Mesodermal cell (in vitro differentiated cells): Measurements from ENCODE around the gene FUT2.

Source experiments
- H3K27ac ChIP-seq: 2 replicates; pipeline ENCODE4 v1.7.0; 2013; ENCODE audit warnings: mild to moderate bottlenecking, low read depth, low read length, moderate library complexity; ENCODE audit not compliant: severe bottlenecking
- H3K36me3 ChIP-seq: 2 replicates; pipeline ENCODE4 v1.7.1; 2013; ENCODE audit warnings: mild to moderate bottlenecking, low read length, moderate library complexity; ENCODE audit not compliant: control insufficient read depth, insufficient read depth
- H3K4me1 ChIP-seq: one replicate; pipeline ENCODE4 v1.7.1; 2013; ENCODE audit warnings: mild to moderate bottlenecking, low read length; ENCODE audit not compliant: insufficient read depth, control insufficient read depth, poor library complexity, severe bottlenecking
- H3K4me3 ChIP-seq: 2 replicates; pipeline ENCODE4 v1.7.0; 2013; ENCODE audit warnings: low read length, control low read depth, mild to moderate bottlenecking; ENCODE audit not compliant: insufficient read depth, poor library complexity, severe bottlenecking; ENCODE audit errors: extremely low read depth
- H3K9me3 ChIP-seq: 2 replicates; pipeline ENCODE4 v1.7.1; 2013; ENCODE audit warnings: mild to moderate bottlenecking, low read length, moderate library complexity; ENCODE audit not compliant: control insufficient read depth
- whole genome bisulfite sequencing, 2 experiments: methylation state at CpG; one replicate each; pipeline ENCODE4 v1.1.5; 2013; ENCODE audit warnings: missing lambda C conversion rate in 2 of 2; ENCODE audit not compliant: insufficient coverage in 2 of 2; 5-methylcytosine and 5-hydroxymethylcytosine counted together

FUT2 gene

DNA sequence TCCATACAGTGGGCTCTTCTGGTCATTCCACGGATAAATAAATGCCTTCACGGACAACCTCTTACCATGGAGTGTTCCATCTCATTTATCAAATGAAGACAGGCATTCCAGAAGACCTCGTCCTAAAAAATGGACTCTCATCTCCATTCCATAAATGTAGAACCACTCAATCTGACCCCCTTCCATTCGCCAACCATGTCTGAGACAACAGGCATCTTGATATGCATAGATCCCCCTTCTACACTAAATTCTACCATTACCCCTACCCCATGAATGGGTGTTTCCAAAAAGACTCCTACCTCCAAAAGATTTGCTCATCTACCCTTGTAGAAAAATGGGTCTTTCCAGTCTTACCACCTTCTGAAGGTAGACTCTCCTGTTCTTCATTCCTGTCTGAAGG lies 35.7 kb downstream of the FUT2 start:
- Histone ChIP-seq H3K4me1 (no peaks in the 10 kb centered on the region), H3K36me3 (peaks cover 12% of the 10 kb centered on the region), H3K4me3 (no peak overlapping the region), H3K27ac (no peak overlapping the region), H3K9me3 (no peaks in the 10 kb centered on the region)
- WGBS, 2 experiments = 81 to 95% methylated on average over 4 of the region's 4 CpGs

DNA sequence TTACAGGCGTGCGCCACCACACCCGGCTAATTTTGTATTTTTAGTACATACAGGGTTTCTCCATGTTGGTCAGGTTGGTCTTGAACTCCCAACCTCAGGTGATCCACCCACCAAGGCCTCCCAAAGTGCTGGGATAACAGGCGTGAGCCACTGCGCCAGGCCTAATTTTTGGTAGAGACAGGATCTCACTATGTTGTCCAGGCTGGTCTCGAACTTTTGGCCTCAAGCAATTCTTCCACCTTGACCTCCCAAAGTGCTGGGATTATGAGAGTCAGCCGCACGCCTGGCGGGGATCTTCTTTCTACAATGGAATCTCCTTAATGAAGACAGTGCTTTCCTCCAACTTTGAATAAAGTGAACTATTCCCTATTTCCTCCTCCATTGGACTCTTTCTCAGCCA lies 38.9 kb downstream of the FUT2 start:
- WGBS, 2 experiments = 89 to 95% methylated on average over 7 to 9 of the region's 9 CpGs
- no peaks in the 10 kb centered on the region for H3K9me3 ChIP-seq
- peaks cover 7% of the 10 kb centered on the region for H3K36me3 ChIP-seq
- no peak overlapping the region for H3K27ac ChIP-seq
- peak overlapping the region; percentile 52 for H3K4me3 ChIP-seq
- H3K4me1 ChIP-seq = no peaks in the 10 kb centered on the region

DNA sequence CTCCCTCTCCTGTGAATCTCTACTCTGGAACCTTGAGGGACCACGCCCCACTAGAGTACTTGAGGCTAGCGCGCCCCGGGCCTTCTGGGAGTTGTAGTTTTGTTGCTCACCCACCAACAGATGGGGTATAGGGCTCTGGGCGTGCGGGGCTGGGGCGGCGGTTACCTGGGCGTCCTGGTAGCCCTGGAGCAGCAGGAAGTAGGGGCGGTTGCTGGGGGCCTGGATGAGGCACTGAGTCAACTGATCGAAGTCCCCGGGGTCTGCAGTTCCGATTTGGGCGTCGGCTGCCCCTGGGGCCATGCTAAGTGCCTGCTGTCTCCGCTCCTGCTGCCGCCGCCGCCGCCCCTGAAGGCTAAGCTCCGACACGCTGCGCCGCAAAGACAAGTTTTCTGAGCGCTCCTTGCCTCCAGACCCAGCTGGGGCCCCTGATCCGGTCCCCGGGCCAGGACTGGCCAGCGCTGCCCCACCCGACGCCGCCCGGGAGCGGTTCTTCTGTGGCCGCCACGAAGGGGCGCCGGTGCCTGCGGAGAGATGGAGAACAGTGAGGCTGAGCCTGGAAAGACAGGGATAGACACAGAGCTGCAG lies 39.4 kb downstream of the FUT2 start:
- peak overlapping the region; percentile 52 for H3K4me3 ChIP-seq
- H3K9me3 ChIP-seq = no peaks in the 10 kb centered on the region
- H3K36me3 ChIP-seq = peaks cover 7% of the 10 kb centered on the region
- WGBS, 2 experiments = 10 to 14% methylated on average over 28 to 34 of the region's 38 CpGs
- no peaks in the 10 kb centered on the region for H3K4me1 ChIP-seq
- peak overlapping the region; percentile 16 for H3K27ac ChIP-seq

DNA sequence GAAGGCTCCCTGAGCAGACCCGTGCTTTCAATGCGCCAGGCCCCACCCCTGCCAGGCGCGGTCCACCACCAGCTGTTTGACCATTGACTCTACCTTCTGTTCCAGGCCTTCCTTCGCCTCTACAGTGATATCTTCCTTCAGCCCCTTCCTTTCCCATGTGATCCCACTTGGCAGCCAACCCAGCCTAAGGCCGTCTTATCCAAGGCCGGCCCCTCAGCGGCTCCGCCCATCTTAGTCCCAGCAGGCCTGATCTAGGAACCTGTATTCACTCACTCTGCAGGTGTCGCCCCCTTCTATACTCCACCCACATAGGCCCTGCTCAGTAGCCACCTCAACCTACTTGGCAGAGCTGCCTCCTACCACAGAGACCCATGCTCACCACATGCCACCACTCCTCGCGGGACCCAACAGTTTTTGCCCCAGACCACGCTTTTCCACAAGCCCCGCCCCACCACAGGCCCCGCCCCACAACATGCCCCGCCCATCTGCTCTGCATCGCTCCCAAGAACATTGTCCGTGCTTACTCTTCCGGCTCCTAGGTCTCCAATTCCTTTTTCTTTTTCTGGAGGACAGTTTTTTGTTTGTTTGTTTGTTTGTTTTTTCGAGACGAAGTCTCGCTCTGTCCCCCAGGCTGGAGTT lies 41.7 kb downstream of the FUT2 start:
- no peak overlapping the region for H3K4me3 ChIP-seq
- WGBS, 2 experiments = 81 to 90% methylated on average over 17 to 18 of the region's 22 CpGs

DNA sequence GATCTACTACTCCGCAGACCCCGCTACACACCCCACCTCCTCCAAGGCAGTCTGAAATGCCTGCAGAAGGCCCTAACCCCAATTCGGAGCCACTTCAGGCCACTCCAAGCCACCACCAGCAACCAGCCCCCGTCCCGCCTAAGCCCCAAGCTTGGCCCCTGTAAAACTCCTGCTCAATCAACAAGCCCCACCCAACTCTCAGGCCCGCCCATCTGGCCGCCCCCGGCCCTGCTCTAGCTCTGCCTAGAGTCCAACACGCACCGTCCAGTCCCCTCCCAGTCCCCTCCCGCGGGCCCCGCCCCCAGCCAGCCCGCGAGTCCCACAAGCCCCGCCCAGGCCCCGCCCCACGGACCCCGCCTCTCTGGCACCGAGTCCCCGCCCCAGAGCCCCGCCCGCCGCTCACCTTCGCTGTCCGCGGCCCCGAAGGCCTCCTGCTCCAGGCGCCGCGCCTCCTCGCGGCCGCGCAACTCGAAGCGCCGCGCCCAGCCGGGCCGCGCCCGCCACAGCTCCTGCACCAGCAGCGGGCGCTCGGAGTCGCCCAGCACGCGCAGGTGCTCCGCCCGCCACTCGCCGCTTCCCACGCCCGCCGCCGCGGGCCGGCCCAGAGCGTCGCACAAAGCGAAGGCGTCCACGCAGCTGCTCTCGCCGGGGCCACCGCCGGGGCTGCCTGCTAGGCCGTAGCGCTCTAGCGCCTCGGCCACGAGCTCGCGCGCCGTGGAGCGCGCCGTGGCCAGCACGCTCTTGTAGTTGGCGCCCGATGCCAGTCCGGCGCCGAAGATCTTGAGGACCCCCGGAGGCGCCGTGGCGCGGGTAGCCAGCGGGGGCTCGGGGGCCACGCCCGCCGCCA lies 43.0 kb downstream of the FUT2 start:
- H3K36me3 ChIP-seq = no peaks in the 10 kb centered on the region
- H3K9me3 ChIP-seq = no peaks in the 10 kb centered on the region
- H3K4me1 ChIP-seq = no peaks in the 10 kb centered on the region
- no peak overlapping the region for H3K27ac ChIP-seq
- 2% methylated on average over 59 to 77 of the region's 96 CpGs for WGBS, 2 experiments
- H3K4me3 ChIP-seq = peak overlapping the region; percentile 49

More for the DNA sequence above, 41.7 kb downstream of the FUT2 start:
- Histone ChIP-seq H3K36me3 (peaks cover 2% of the 10 kb centered on the region), H3K9me3 (no peaks in the 10 kb centered on the region), H3K27ac (no peak overlapping the region), H3K4me1 (no peaks in the 10 kb centered on the region)

DNA sequence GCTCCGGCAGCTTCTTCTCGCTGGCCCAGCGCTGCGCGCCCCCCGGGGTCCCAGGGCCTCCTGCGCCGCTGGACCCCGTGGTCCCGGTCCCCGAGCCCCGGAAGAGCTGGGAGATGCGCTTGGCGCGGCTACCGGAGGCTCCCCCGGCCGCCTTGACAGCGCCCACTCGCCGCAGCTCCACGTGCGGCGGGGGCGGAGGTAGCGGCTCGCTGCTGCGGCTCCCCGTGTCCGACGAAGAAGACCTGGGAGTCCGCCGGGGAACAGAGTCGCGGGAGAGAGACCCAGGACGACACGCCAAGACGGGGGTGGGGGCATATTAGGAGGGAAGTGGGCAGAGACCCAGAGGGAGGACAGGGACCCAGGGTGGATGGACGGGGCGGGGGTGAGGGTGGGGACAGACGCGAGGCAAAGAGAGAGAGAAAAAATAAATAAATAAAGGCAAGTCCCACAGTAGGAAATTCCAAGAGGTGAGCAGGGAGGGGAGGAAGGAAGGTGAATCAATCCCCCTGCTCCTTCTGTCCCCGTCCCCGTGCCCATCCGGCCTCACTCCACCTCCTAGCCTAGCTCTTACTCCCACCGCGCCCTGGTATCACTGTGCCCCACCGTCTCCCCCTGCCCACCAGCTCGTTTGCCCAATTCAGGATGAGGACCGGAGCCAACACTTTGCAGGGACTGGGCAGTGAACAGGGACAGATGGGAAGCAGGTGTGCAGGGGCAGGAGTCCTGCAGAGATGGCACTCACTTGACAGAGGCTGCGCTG lies 43.8 kb downstream of the FUT2 start:
- Histone ChIP-seq H3K4me1 (no peaks in the 10 kb centered on the region), H3K4me3 (peak overlapping the region; percentile 49), H3K36me3 (no peaks in the 10 kb centered on the region), H3K27ac (no peak overlapping the region), H3K9me3 (no peaks in the 10 kb centered on the region)
- 22% methylated on average over 26 to 51 of the region's 51 CpGs for WGBS, 2 experiments

DNA sequence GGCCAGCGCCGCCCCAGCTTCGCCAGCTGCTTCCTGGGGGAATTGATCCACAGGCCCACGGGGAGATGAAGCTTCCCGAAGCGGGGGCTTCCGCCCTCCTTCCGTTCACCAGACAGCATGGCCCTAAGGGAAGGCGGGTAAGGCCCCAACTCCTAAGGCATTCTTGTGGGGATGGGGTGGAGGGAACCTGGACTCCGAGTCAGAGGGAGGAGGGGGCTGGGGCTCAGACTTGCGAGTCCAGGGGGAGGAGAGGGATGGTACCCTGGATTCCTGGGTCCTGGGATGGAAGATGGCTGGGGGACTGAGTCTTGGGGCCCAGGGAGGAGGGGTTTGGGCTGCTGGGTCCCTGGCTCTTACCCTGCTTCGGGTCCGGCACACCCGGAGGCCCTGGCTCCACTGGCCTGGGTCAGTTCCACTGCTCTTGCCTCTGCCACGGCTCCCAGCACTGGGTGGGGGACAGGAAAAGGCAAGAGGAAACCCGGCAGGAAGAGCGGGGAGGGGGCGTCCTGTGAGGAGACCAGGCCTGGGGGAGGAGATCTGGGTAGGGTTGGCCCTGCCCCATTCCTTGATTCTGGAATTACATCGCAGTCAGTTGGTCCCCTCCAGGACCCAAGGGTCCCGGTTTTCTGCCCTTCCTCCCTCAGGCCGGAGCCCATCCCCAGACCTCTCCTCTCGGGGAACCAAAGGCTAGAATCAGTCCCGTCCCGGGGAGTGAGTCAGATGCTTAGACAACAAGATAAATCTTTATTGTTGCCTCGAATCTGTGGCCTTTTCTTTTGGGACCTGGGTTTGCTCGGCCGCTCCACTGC lies 44.6 kb downstream of the FUT2 start, which contains the start of gene RASIP1:
TSS of gene RASIP1 (minus strand) at position 447 of the 809 bp plus-strand sequence. CDS start at position 119, 328 bp downstream.
- H3K36me3 ChIP-seq = no peaks in the 10 kb centered on the region
- no peak within 1 kb of the TSS for H3K27ac ChIP-seq
- H3K4me1 ChIP-seq = no peaks in the 10 kb centered on the region
- H3K9me3 ChIP-seq = no peaks in the 10 kb centered on the region
- H3K4me3 ChIP-seq = peak within 1 kb of the TSS; percentile 49
- WGBS, 2 experiments = 80 to 89% methylated on average over 19 to 25 of the region's 27 CpGs

DNA sequence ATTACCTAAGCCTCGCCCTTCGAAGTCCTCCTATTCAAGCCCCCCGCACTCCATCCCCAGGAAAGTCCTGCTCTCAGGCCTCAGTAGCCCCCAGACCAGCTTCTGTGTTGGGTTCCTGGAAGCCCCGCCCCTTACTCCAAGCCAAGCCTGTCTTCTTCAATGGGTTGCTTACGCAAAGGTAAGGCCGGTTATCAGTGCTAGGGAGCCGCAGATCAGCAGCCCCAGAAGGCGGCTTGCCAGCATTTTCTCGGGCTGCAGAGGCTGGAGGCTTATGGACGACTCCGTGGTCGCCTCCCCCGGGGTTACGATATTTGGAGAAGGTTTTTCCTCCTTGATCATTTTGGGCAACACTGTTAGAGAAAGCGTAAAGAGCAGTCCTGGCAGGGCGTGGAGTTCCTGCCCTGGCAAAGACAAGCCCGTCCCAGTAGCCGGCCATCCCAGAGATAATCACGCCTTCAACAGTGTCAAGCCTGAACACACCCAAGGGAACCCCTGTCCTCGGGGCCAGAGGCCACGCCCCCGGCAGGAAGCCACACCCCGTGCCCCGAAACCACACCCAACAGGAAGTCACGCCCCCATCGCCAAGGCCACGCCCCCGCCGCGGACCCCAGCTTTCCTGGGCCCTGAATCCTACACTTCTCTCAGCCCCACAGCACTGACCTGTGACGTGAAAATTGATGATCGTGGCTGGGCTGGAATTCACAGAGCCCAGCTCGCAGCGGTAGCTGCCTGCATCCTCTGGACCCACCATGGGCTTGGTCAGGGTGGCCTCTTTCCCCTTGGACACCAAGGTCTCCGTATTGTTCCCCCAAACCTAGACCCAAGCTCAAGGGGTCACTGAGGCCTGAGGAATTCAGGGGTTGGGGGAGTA lies 45.6 kb downstream of the FUT2 start:
- Histone ChIP-seq H3K27ac (no peak overlapping the region), H3K36me3 (no peaks in the 10 kb centered on the region), H3K4me3 (no peak overlapping the region), H3K9me3 (no peaks in the 10 kb centered on the region), H3K4me1 (no peaks in the 10 kb centered on the region)
- WGBS, 2 experiments = 81 to 85% methylated on average over 21 to 34 of the region's 35 CpGs

DNA sequence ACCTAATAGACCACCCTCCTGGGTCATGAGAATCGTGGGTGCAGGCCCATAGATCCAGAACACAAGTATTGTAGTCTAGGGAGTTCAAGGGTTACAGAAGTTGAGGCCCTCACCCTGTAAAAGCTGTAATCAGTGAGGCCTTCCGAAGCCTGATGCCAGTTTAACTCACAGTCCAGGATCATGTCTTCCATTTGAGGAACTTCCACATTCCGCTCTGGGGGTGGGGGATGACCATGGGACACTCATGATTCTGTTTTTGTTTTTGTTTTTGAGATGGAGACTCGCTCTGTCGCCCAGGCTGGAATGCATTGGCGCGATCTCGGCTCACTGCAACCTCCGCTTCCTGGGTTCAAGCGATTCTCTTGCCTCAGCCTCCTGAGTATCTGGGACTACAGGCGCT lies 46.3 kb downstream of the FUT2 start:
- 89 to 98% methylated on average over 8 to 10 of the region's 11 CpGs for WGBS, 2 experiments
- no peak overlapping the region for H3K27ac ChIP-seq
- no peaks in the 10 kb centered on the region for H3K36me3 ChIP-seq

More for the DNA sequence above, 46.3 kb downstream of the FUT2 start:
- H3K4me3 ChIP-seq = no peak overlapping the region
- no peaks in the 10 kb centered on the region for H3K9me3 ChIP-seq
- no peaks in the 10 kb centered on the region for H3K4me1 ChIP-seq
